H54 (cell line): ENCODE results near the gene ARSI.
"Not testable (repeated sequence)": the region's sequence is repeated elsewhere in the genome, so short reads cannot be mapped to it uniquely, and the experiment has no call there.

Experiments
- DNase-seq: peaks from one replicate; pipeline ENCODE4 v3.0.0; 2011; ENCODE audit warnings: low spot score, mixed read lengths; ENCODE audit not compliant: insufficient read length
- FAIRE-seq: peaks from 3 replicates; lab custom pipeline; 2011; peaks lifted over from hg19 to GRCh38; lab: Jason Lieb, UNC
- POLR2A ChIP-seq: IDR thresholded peaks from 2 replicates; pipeline ENCODE4 v1.6.1; 2011; ENCODE audit warnings: low read depth, mild to moderate bottlenecking, low read length

Gene ARSI

DNA sequence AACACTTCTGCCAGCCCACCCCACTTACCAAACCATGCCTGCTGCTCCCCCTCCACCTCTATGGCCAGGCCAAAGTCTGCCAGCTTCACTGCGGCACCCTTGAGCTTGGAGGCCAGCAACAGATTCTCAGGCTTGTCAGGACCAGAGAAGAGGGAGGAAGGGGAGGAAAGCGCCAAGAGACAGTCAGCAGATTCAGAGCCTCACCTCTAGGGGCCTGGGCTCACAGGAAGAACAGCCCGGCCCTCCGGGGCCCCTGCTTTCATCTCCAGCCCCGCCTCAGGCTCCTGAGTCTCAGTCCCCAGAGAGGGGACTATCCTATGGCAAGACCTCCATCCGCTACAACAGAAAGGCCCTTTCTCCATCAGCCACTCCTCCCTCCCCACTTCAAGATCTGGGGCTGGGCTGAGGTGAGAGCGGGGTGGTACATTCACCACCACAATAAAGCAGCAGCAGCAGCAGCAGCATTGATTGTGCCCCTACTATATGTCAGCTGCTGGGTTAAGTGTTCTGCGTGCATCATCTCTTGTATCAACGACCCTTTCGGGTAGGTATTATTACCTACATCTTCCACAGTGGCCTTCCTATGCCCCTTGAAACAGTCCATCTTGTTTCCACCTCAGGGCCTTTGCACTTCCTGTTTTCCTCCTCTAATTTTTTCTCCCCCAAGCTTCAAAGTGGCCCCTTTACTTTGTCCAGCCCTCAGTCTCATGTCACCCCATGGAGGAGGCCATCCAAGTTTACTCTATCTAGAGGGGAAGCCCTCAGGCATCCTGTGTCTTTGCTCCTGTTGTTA lies 49.1 kb downstream of the ARSI start:
- no peak for TF ChIP-seq POLR2A
- FAIRE-seq = no peak
- no peak for DNase-seq

DNA sequence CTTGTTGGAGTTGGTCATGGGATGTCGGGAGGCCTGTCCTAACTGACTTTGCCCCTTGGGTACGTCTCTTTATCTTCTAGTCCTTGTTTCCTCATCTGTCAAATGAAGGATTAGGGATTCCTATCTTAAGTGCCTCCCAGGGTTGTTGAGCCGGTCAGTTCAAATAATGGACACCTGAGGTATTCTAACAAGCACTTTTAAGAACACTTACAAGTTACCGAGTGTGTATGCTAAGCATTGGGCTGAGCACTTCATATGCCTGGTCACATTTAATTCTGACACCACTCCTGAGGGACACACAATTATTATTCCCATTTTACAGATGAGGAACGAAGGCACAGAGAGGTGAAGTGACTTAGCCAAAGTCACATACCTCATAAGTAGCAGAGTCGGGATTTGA lies 50.2 kb downstream of the ARSI start:
- FAIRE-seq = no peak
- DNase-seq = no peak
- no peak for TF ChIP-seq POLR2A

DNA sequence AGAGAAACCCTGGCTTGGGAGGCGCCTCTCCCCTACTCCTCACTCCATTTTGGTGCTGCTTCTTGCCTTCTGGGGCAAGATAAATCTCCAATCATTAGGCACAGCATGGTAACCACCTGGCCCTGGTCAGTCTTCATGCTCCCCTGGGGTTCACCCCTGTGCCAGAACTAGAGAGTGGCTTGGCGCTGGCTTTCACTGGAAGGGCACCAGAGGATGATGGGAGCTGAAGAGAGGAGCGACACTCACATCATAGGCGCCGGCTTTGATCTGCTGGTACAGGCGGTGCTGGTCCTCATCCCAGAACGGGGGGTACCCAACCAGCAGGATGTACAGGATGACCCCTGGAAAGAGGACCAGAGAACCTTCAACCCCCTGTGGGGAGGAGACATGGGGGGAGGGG lies 51.2 kb downstream of the ARSI start:
- DNase-seq (no peak), FAIRE-seq (no peak)
- no peak for TF ChIP-seq POLR2A

DNA sequence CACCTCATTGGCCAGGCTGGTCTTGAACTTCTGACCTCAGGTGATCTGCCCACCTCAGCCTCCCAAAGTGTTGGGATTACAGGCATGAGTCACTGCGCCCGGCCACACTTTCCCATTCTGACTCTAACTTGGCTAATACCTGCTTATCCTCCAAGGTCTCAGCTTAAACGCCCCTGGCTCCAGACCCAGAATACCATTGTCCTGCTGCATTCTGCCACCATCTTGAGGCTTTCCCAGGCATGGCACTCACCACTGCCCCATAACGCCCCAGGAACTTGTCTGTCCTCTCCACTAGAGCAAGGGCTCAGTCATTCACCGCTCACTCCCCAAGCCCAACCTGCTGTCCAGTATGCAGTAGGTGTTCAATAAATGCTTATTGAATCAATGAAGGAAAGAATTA lies 53.0 kb downstream of the ARSI start:
- TF ChIP-seq POLR2A = no peak
- no peak for DNase-seq
- FAIRE-seq = no peak

DNA sequence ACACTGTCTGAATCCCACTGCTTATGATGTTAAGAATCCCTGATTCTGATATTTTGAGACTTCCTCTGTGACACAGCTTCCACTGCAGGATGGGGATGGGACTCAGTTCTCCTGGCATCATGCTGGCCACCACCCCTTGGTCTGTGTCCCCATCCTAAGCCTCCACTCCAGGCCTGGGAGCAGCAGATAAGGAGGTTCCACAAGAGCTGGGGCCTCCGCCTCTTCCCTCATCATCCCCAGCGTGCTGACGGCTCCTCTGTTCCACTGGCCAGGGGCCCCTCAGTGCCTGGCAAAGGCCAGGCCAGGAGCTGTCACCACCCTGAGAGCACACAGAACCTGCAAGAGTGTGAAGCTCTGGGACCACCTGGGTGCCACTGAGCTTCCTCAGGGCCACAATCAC lies 53.8 kb downstream of the ARSI start:
- no peak for TF ChIP-seq POLR2A
- DNase-seq = no peak
- no peak for FAIRE-seq

DNA sequence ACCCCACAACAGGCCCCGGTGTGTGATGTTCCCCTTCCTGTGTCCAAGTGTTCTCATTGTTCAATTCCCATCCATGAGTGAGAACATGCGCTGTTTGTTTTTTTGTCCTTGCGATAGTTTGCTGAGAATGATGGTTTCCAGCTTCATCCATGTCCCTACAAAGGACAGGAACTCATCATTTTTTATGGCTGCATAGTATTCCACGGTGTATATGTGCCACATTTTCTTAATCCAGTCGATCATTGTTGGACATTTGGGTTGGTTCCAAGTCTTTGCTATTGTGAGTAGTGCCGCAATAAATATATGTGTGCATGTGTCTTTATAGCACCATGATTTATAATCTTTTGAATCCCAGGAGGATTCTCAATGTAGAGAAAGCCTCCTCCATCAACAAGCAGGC lies 54.2 kb downstream of the ARSI start:
- DNase-seq, FAIRE-seq: not testable (repeated sequence)

DNA sequence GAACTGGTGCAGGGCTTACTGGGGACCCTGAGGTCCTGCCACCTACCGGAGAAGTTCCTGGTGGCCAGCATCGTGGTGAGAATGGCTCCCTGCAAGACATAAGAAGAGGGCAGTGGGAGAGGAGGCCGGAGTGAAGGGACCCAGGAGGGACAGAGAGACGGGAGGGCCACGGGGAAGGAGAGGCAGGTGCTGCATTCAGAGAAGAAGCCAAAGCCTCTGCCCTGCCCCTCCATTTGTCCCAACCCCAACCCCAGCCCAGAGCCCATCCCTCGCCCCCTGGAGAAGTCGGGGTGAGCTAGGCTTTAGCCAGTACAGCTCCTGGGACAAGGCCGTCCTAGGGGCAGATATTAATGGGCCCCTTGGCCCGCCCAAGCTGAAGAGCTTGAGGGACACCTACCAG lies 55.0 kb downstream of the ARSI start:
- FAIRE-seq = no peak
- TF ChIP-seq POLR2A = no peak
- DNase-seq = no peak

DNA sequence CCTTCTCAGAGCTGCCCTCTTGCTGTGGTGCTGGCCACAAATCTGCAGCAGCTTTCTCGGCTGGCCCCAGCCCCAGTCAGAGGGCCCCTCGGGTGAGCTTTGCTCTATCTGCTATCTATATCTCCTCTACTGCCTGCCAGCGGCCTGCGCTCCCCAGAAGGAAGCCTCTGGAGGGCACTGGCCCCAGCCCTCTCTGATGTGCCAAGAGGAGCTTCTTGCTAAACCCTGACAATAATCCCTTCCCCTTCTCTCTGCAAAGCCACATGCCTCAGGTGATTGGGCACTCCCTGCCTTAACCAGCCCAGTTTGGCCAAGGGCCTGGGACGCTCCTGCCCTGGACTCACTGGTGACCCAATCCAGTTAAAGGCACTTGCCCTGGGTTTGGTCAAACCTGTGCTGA lies 55.9 kb downstream of the ARSI start:
- FAIRE-seq (no peak), DNase-seq (no peak)
- no peak for TF ChIP-seq POLR2A

DNA sequence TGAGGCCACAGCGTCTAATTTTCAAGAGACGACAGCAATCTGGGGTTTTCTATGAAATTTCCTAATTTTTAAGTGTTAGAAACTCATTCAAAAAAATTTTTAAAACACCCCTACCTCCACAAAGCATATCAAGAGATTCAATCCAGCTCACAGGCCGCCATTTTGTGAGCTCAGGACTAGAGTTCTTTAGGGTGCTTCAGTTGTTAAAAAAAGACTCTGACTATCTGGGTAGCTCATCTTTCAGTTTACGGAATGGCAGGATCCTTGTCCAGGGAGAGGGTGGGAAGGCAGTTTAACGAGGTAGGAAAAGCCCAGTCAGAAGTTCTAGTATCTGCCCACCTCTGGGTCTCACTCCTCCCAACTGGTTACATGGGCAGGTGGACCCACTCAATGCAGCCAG lies 56.3 kb downstream of the ARSI start:
- DNase-seq (no peak), FAIRE-seq (no peak)
- no peak for TF ChIP-seq POLR2A
